SIG-M5 treated with dmso at 0.1 percent for 504 hours (cell line): ENCODE results near the gene LRRC25.
"Not testable (repeated sequence)": the region's sequence is repeated elsewhere in the genome, so short reads cannot be mapped to it uniquely, and the experiment has no call there.

Experiments used
- DNase-seq: peaks from one replicate; lab custom pipeline; 2025; ENCODE audit not compliant: unreplicated experiment; lab: John Stamatoyannopoulos, UW

Gene LRRC25

DNA sequence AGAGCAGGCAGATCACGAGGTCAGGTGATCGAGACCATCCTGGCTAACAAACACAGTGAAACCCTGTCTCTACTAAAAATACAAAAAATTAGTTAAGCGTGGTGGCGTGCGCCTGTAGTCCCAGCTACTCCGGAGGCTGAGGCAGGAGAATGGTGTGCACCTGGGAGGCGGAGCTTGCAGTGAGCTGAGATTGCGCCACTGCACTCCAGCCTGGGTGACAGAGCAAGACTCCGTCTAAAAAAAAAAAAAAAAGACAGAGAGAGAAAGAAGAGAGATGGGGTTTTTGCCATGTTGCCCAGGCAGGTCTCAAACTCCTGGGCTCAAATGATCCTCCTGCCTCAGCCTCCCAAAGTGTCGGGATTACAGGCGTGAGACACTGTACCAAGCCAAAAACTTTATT, 8.3 kb upstream of the LRRC25 start:
- not testable (repeated sequence) for DNase-seq

DNA sequence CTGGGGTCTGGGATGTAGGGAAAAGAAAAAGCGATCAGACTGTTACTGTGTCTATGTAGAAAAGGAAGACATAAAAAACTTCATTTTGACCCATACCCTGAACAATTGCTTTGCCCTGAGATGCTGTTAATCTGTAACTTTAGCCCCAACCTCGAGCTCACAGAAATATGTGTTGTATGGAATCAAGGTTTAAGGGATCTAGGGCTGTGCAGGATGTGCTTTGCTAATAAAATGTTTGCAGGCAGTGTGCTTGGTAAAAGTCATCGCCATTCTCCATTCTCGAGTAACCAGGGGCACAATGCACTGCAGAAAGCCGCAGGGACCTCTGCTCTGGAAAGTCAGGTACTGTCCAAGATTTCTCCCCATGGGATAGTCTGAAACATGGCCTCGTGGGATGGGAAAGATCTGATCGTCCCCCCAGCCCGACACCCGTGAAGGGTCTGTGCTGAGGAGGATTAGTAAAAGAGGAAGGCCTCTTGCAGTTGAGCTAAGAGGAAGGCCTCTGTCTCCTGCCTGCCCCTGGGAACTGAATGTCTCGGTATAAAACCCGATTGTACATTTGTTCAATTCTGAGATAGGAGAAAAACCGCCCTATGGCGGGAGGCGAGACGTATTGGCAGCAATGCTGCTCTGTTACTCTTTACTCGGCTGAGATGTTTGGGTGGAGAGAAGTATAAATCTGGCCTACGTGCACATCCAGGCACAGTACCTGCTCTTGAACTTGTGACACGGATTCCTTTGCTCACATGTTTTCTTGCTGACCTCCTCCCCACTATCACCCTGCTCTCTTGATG, 5.2 kb upstream of the LRRC25 start:
- DNase-seq = not testable (repeated sequence)

DNA sequence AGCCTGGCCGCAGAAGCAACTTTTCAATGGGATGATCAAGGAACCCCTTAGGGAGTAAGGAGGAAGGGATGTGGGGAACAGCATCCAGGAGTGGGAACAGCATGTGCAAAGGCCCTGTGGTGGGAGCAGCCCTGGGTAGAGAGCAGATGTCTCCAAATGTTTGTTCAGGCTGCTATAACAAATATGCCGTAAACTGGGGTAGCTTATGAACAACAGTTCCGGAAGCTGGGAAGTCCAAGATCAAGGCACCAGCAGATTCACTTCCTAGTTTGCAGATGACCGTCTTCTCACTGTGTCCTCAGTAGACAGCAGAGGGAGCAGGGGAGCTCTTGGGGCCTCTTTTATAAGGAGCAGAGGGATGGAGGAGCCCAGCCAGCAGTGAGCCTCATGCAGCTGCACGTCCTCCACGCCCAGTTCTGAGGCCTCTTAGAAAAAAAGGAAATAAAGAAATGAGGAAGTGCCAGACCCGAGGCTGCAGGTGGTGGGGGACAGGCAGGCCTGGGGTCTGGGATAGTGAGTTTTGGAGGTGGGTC, 4.2 kb upstream of the LRRC25 start:
- DNase-seq = peak; percentile 99

DNA sequence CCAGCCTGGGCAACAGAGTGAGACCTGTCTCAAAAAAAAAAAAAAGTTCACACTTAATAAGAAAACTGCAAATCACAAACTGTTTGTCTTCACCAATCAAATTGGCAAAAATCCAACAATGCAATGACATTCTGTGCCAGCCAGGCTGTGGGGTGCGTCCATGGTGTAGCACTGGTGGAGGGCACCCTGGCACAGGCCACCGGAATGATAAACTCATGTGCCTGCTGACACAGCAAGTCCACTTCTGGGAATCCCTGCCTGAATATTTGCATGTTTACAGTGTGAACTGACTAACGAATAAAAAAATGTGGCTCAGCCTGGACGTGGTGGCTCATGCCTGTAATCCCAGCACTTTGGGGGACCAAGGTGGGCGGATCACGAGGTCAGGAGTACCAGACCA, 1.6 kb upstream of the LRRC25 start:
- DNase-seq = no peak

DNA sequence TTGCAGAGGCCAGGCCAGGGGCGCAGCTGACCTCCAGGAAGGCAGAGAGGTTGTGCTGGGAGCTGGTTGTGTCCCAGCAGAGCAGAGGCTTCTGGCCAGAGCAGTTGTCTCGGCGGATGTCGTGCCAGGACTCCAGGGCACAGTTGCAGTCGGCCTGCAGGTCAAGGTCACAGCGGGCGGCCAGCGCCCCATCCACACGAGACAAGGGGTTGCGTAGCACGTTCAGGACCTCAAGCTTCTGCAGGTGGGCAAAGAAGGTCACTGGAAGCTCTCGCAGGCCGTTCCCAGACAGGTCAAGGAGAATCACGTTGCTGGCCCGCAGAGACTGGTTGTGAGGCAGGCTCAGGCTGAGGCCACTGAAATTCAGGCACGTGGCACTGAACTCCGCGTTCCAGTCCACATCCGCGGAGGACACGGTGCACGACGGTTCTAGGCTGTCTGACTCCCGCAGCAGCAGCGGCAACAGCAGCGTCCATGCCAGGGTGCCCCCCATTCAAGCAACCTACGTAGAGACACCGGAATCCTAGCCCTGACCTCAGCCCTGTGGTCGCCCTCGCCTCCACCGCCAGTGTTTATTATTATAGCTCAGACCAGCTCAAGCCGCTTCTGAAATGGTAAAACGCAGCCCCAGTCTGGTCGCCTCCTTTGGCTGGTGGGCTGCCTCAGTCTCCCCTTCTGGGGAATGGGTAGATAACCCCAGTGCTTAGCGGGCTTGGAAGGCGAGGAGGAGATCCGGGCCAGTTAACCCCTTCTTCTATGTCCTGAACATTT, 766 bp downstream of the LRRC25 start:
- DNase-seq = no peak

DNA sequence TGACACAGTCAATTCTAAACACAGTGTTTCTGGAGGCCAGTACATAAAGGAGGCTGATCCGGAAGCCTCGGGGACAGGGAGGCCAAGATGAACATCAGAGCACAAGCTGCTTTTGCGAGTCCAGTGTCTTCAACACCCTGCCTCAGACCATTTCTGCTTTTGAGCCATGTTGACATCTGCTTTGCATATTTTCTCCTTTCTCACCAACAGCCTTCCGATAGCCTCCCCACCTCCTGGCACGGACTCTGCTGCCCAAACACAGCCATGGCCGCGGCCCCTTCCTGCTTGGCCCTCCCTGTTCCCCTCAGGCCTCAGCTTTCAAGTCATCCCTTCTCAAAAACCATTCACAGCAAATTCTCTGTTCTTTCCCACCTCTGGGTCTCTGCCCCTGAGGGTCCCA, 3.6 kb downstream of the LRRC25 start:
- no peak for DNase-seq

DNA sequence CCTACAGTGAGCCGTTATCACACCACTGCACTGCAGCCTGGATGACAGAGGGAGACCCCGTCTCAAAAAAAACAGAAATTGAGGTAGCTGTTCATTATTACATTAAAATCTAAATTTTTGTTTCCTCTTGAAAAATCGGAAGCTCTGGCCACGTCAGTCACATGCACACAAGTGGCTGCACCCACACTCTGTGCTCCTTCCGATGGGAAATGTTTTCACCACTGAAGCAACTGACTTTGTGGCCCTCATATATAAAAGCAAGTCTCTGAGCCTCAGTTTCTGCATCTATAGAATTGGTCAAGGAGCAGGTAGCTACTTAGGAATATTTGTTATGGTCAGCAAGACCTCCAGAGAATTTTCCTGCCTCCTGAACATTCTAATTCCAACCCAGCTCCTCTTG, 4.5 kb downstream of the LRRC25 start:
- no peak for DNase-seq

DNA sequence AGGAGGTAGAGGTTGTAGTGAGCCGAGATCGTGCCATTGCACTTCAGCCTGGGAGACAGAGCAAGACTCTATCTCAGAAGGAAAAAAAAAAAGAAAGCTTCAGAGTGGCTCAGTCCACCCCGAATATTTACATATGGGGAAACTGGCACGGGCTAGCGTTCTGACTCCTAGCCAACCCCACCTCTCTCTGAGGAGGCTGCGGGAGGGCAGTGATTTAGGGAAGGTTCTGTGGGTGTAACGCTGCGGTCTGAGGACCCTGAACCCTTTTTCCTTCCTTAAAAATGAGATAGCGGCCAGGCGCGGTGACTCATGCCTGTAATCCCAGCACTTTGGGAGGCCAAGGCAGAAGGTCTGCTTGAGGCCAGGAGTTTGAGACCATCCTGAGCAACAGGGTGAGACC, 5.0 kb downstream of the LRRC25 start:
- peak; percentile 62 for DNase-seq

DNA sequence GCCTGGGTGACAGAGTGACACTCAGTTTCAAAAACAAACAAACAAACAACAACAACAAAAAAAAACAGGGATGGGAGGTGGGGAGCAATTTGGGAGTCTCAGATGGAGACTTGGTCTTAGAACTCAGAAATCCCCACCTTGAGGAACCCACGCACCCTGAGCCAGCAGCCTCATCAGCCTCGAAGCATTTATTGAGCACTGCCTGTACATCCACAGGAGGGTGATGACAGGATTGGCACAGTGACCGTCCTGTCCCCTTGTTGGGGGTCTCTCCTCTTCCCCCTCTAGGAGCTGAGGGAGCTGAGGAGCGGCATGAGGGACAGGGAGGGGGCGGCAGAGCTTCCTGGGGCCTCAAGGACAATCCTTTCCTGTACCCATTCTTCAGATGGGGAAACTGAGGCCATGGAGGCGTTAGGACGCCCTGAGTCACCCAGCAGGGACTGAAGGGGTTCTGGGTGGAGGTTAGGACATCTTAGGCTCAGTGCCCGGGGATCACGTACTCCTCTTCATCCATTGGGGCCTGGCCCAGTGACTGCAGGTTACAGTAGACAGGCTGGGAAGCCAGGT, 5.8 kb downstream of the LRRC25 start:
- DNase-seq = no peak

DNA sequence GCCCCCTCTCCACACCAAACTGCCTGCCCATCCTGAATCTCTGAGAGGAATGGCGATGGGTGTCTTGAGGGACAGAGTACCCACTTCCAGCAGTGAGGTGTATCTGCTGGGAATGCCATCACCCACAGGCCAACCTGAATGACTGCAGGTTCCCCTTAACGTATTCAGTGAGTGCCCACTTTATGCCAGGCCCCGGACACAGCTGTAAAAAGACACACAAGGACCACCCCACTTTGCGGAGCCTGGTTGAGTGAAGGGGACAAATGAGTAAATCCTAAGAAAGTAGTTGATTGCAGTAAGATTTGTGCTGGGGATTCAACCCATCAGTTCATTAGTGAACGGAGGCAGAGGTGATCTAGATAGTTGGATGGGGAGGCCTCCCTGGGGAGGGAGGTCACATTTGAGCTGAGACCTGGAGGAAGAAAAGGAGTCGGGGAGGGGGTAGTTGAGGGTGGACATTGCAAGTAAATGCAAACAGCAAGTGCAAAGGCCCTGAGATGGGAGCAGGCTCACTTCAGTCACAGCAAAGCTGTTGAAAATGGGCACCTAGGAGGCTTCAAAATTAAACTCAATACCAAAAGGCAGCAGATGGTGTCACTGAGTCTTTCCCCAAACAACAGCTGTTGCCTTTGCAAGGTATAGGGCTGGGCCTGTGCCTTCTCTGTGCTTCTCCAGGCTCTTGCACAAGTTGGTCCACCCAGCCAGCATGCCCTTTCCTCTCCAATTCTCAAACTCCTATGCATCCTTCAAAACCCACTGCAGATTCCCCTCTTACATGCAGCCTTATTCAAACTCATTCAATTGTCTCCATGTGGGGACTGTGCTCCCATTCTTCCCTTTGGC, 7.1 kb downstream of the LRRC25 start:
- DNase-seq = no peak

DNA sequence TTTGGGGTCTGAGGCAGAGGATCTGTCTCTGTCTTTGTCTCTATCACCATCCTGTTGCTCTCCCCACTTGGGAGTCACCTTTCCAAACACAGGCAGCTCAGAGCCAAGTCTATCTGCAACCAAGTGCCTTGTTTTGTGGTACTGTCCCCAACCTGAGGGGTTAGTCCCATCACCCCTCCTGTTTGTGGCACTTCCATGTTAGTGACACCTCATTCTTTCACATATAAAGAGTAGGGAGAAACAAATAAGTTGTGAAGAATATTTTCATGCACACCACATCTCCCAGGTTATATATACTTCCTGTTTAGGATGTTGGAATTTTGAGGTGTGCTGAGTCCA, 7.7 kb downstream of the LRRC25 start:
- DNase-seq = no peak

DNA sequence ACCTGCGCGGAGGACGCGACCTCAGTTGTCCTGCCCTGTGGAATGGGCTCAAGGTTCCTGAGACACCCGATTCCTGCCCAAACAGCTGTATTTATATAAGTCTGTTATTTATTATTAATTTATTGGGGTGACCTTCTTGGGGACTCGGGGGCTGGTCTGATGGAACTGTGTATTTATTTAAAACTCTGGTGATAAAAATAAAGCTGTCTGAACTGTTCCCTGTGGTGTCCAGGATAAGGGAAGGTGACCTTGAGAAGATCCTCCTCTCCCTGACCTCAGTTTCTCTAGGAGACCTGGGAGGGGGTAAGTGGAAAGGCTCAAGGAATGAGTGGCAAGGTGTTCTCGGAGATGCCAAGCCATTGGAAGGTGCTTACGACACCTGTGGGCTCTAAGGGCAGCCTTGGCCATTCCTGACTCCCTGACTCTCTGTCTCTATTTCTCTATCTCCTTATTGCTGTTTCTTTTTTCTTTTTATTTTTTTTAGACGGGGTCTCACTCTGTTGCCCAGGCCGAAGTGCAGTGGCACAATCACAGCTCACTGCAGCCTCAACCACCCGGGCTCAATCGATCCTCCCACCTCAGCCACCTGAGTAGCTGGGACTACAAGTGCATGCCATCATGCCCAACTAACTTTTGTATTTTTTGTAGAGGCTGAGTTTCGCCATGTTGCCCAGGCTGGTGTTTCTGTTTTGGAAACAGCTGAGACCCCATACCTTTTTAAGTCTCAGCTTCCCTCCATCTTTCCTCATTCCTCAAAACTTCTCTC, 8.3 kb downstream of the LRRC25 start:
- no peak for DNase-seq

DNA sequence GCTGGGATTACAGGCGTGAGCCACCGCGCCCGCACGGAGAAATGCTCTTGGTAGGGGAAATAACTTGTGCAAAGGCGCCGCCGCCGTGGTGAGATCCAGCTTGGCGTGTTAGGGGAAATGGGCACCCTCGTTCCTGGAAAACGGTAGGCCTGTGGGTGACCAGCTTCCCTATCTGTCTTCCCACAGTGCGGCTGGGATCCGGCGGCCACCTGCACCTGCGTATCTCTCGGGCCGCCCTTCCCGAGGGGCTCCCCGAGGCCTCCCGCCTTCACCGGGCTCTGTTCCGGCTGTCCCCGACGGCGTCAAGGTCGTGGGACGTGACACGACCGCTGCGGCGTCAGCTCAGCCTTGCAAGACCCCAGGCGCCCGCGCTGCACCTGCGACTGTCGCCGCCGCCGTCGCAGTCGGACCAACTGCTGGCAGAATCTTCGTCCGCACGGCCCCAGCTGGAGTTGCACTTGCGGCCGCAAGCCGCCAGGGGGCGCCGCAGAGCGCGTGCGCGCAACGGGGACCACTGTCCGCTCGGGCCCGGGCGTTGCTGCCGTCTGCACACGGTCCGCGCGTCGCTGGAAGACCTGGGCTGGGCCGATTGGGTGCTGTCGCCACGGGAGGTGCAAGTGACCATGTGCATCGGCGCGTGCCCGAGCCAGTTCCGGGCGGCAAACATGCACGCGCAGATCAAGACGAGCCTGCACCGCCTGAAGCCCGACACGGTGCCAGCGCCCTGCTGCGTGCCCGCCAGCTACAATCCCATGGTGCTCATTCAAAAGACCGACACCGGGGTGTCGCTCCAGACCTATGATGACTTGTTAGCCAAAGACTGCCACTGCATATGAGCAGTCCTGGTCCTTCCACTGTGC, 9.1 kb downstream of the LRRC25 start:
- peak; percentile 45 for DNase-seq

DNA sequence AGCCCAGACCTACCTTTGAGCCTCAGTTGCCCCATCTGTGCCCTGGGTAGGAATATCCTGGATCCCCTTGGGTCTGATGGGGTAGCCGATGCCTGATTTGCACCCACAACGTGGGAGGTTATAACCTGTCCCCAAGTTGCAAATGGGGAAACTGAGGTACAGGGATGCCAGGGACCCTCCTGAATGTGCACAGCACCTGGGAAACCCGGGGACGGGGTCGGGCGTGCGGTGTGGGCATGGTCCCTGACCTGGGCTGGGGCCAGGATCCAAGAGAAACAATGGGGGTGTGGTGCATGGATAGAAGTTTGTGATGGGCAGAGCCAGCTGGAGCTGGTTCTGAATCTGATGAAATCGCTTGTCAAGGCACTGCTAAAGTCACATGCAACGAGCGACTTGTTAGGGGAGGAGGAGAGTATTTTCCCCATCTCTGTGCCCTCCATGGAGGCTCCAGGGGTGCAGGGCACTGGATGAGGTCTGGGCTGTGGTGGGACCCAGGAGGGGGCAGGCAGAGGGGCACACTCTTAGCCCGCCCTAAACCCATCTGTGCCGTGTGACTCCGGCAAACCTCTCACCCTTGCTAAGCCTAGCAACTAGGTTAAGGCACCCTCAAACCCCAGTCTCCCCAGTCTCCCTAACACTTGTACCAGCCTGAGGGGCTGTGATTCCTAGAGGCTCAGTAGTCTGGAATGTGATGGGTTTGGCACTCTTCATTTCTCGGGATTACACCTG, 10.7 kb downstream of the LRRC25 start:
- no peak for DNase-seq

DNA sequence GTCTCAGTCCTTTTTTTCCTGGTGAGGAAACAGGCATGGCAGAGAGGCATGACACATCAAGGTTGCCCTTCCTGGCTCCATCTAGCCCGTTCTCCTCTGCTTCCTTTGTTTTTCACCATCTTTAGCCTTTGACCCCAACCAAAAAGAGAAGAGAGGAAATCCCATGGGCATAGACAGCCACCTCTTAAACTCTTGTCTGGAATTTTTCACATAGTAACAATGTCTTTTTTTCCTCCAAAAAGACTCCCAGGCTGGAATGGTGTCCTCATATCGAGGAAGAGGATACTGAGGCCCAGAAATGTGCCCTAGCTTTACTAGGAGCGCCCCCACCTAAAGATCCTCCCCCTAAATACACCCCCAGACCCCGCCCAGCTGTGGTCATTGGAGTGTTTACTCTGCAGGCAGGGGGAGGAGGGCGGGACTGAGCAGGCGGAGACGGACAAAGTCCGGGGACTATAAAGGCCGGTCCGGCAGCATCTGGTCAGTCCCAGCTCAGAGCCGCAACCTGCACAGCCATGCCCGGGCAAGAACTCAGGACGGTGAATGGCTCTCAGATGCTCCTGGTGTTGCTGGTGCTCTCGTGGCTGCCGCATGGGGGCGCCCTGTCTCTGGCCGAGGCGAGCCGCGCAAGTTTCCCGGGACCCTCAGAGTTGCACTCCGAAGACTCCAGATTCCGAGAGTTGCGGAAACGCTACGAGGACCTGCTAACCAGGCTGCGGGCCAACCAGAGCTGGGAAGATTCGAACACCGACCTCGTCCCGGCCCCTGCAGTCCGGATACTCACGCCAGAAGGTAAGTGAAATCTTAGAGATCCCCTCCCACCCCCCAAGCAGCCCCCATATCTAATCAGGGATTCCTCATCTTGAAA, 11.5 kb downstream of the LRRC25 start, which contains the start of gene GDF15:
Gene GDF15 (plus strand): TSS at position 484 of the 868 bp plus-strand sequence. CDS start 32 bp downstream, at position 516.
- DNase-seq = peak; percentile 46

DNA sequence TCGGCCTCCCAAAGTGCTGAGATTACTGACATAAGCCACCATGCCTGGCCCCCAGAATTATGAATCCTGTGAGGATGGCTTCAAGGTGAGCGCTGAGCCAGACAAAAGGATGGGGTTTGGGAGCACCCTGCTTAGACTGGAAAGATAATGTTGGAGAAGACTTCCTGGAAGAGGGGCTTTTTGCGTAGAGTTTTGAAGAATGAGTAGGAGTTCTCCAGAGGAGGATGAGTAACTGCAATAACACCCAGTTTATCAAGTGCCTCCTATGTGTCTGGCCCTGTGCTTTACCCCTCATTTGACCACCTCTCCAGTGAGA, 12.1 kb downstream of the LRRC25 start:
- no peak for DNase-seq

DNA sequence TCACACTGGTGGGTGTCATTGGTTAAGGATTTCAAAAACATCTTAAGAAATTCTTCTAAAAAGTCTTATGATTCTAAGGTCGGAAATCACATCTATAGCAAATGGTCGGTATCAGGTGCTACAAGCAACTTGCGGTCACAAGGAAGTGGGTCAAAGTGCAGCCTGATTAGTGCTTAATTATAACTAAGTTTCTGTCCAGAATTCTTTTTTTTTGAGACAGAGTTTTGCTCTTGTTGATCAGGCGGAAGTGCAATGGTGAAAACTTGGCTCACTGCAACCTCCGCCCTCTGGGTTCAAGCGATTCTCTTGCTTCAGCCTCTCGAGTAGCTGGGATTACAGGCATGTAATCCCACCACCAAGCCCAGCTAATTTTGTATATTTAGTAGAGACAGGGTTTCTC, 12.6 kb downstream of the LRRC25 start:
- no peak for DNase-seq

DNA sequence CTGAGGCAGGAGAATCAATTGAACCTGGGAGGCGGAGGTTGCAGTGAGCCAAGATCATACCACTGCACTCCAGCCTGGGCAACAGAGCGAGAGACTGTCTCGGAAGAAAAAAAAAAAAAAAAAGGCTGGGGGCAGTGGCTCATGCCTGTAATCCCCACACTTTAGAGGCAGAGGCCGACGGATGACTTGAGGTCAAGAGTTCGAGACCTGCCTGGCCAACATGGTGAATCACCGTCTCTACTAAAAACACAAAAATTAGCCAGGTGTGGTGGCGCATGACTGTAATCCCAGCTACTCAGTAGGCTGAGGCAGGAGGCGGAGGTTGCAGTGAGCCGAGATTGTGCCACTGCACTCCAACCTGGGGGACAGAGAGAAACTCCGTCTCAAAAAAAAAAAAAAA, 13.8 kb downstream of the LRRC25 start:
- DNase-seq = not testable (repeated sequence)
